BLaER1 (cell line): Measurements from ENCODE around the gene EDN3.

Experiments used
- H3K27ac ChIP-seq: shearing (Covaris generic); formaldehyde crosslinking; 2 replicates; pipeline ENCODE4 v1.8.1; 2022
- H3K27me3 ChIP-seq: shearing (Covaris generic); formaldehyde crosslinking; 2 replicates; pipeline ENCODE4 v1.8.1; 2022
- H3K36me3 ChIP-seq: shearing (Covaris generic); formaldehyde crosslinking; 2 replicates; pipeline ENCODE4 v1.8.1; 2022
- H3K4me1 ChIP-seq: shearing (Covaris generic); formaldehyde crosslinking; 2 replicates; pipeline ENCODE4 v1.8.1; 2022
- H3K4me2 ChIP-seq: shearing (Covaris generic); formaldehyde crosslinking; 2 replicates; pipeline ENCODE4 v1.8.1; 2022
- H3K4me3 ChIP-seq: shearing (Covaris generic); formaldehyde crosslinking; 2 replicates; pipeline ENCODE4 v1.8.1; 2022
- H3K9ac ChIP-seq: shearing (Covaris generic); formaldehyde crosslinking; 2 replicates; pipeline ENCODE4 v1.8.1; 2022
- H3K9me3 ChIP-seq: shearing (Covaris generic); formaldehyde crosslinking; 2 replicates; pipeline ENCODE4 v1.8.1; 2022
- H4K20me1 ChIP-seq: shearing (Covaris generic); formaldehyde crosslinking; 2 replicates; pipeline ENCODE4 v1.8.1; 2022
- Cebpa-rat ChIP-seq: shearing (Covaris generic); IDR thresholded peaks from 2 replicates; pipeline ENCODE4 v1.8.1; 2022

The EDN3 gene

GRCh38 chr20:59305908-59306655, 5.7 kb downstream of the EDN3 start:
- no peak for TF ChIP-seq Cebpa-rat
- Histone ChIP-seq H4K20me1 (no peaks in the 10 kb centered on the region), H3K27ac (no peak overlapping the region), H3K4me1 (no peaks in the 10 kb centered on the region), H3K4me2 (no peak overlapping the region), H3K36me3 (no peaks in the 10 kb centered on the region), H3K27me3 (no peaks in the 10 kb centered on the region), H3K4me3 (no peak overlapping the region), H3K9ac (no peak overlapping the region), H3K9me3 (no peaks in the 10 kb centered on the region)

- no peak overlapping the region for H3K9ac ChIP-seq
- no peak overlapping the region for H3K27ac ChIP-seq
- no peaks in the 10 kb centered on the region for H4K20me1 ChIP-seq
- TF ChIP-seq Cebpa-rat = no peak
- no peak overlapping the region for H3K4me2 ChIP-seq
- no peaks in the 10 kb centered on the region for H3K9me3 ChIP-seq
- H3K4me1 ChIP-seq = no peaks in the 10 kb centered on the region
- no peaks in the 10 kb centered on the region for H3K27me3 ChIP-seq
- no peak overlapping the region for H3K4me3 ChIP-seq
- H3K36me3 ChIP-seq = no peaks in the 10 kb centered on the region
These were observed 6.9 kb downstream of the EDN3 start for GRCh38 chr20:59307270-59307669.

- H3K4me1 ChIP-seq = no peaks in the 10 kb centered on the region
- H3K4me3 ChIP-seq = no peak overlapping the region
- TF ChIP-seq Cebpa-rat = no peak
- no peaks in the 10 kb centered on the region for H4K20me1 ChIP-seq
- H3K9me3 ChIP-seq = no peaks in the 10 kb centered on the region
- H3K27ac ChIP-seq = no peak overlapping the region
- H3K9ac ChIP-seq = no peak overlapping the region
- H3K36me3 ChIP-seq = no peaks in the 10 kb centered on the region
- no peaks in the 10 kb centered on the region for H3K27me3 ChIP-seq
- H3K4me2 ChIP-seq = no peak overlapping the region
These were observed 8.2 kb downstream of the EDN3 start for GRCh38 chr20:59308493-59309201.

- H3K36me3 ChIP-seq = no peaks in the 10 kb centered on the region
- TF ChIP-seq Cebpa-rat = no peak
These were observed 8.8 kb downstream of the EDN3 start for GRCh38 chr20:59309218-59309617.

GRCh38 chr20:59314997-59315396, 14.6 kb downstream of the EDN3 start:
- no peak for TF ChIP-seq Cebpa-rat
- Histone ChIP-seq H3K36me3 (no peaks in the 10 kb centered on the region), H3K4me2 (no peak overlapping the region), H3K4me1 (no peaks in the 10 kb centered on the region), H3K9me3 (no peaks in the 10 kb centered on the region), H3K9ac (no peak overlapping the region), H3K4me3 (no peak overlapping the region), H3K27me3 (no peaks in the 10 kb centered on the region), H4K20me1 (no peaks in the 10 kb centered on the region), H3K27ac (no peak overlapping the region)

More at GRCh38 chr20:59309218-59309617, 8.8 kb downstream of the EDN3 start:
- Histone ChIP-seq H3K27me3 (no peaks in the 10 kb centered on the region), H3K27ac (no peak overlapping the region), H3K4me3 (no peak overlapping the region), H3K9me3 (no peaks in the 10 kb centered on the region), H3K4me2 (no peak overlapping the region), H3K9ac (no peak overlapping the region), H3K4me1 (no peaks in the 10 kb centered on the region), H4K20me1 (no peaks in the 10 kb centered on the region)

GRCh38 chr20:59316911-59317731, 16.7 kb downstream of the EDN3 start:
- no peaks in the 10 kb centered on the region for H4K20me1 ChIP-seq
- H3K9me3 ChIP-seq = no peaks in the 10 kb centered on the region
- no peaks in the 10 kb centered on the region for H3K36me3 ChIP-seq
- no peaks in the 10 kb centered on the region for H3K27me3 ChIP-seq
- peaks cover 7% of the 10 kb centered on the region for H3K4me1 ChIP-seq
- TF ChIP-seq Cebpa-rat = no peak
- H3K4me3 ChIP-seq = no peak overlapping the region
- no peak overlapping the region for H3K27ac ChIP-seq
- H3K9ac ChIP-seq = no peak overlapping the region
- no peak overlapping the region for H3K4me2 ChIP-seq

- peaks cover 13% of the 10 kb centered on the region for H3K4me1 ChIP-seq
- no peaks in the 10 kb centered on the region for H3K27me3 ChIP-seq
- H4K20me1 ChIP-seq = no peaks in the 10 kb centered on the region
- H3K36me3 ChIP-seq = no peaks in the 10 kb centered on the region
- no peak overlapping the region for H3K4me2 ChIP-seq
- H3K4me3 ChIP-seq = no peak overlapping the region
- H3K9me3 ChIP-seq = no peaks in the 10 kb centered on the region
- TF ChIP-seq Cebpa-rat = no peak
- H3K9ac ChIP-seq = no peak overlapping the region
- no peak overlapping the region for H3K27ac ChIP-seq
These were observed 17.9 kb downstream of the EDN3 start for GRCh38 chr20:59318201-59318790.

- Histone ChIP-seq H3K4me3 (no peak overlapping the region), H3K4me1 (peaks cover 13% of the 10 kb centered on the region), H3K9me3 (no peaks in the 10 kb centered on the region), H3K4me2 (no peak overlapping the region), H4K20me1 (no peaks in the 10 kb centered on the region), H3K9ac (no peak overlapping the region), H3K27ac (no peak overlapping the region), H3K27me3 (no peaks in the 10 kb centered on the region), H3K36me3 (no peaks in the 10 kb centered on the region)
- TF ChIP-seq Cebpa-rat = no peak
These were observed 18.4 kb downstream of the EDN3 start for GRCh38 chr20:59318803-59319202.

- Histone ChIP-seq H3K9me3 (no peaks in the 10 kb centered on the region), H3K9ac (no peak overlapping the region), H3K4me1 (peaks cover 13% of the 10 kb centered on the region), H3K36me3 (no peaks in the 10 kb centered on the region), H3K4me2 (no peak overlapping the region), H3K27ac (no peak overlapping the region), H3K4me3 (no peak overlapping the region), H4K20me1 (no peaks in the 10 kb centered on the region), H3K27me3 (no peaks in the 10 kb centered on the region)
- TF ChIP-seq Cebpa-rat = no peak
These were observed 20.0 kb downstream of the EDN3 start for GRCh38 chr20:59320426-59320825.
